Gastroesophageal sphincter (tissue), 4 donors: ENCODE results near the gene MYO15A. TPM values are rescaled to one million over a fixed set of nuclear protein-coding genes. Genes with fewer than 3 reads are reported as not detected.

Source experiments
- ATAC-seq: fragments of 150-250 bp; one replicate; pipeline ENCODE4 v1.9.1; 2016; ENCODE audit warnings: mild to moderate bottlenecking, moderate library complexity
- H3K27ac ChIP-seq, 4 donors: fragments of 200-600 bp; sonication (generic) in 3 of 4; 1 replicate in 3 of 4; 2 replicates in 1 of 4; pipeline ENCODE4 v1.5.1; 2016 to 2019
- H3K27me3 ChIP-seq: fragments of 200-600 bp; sonication (generic); one replicate; pipeline ENCODE4 v1.5.1; 2019
- H3K36me3 ChIP-seq, 2 donors: fragments of 200-600 bp; sonication (generic); one replicate each; pipeline ENCODE4 v1.5.1; 2019; ENCODE audit warnings: control low read depth in 1 of 2
- H3K4me1 ChIP-seq, 3 donors: fragments of 200-600 bp; sonication (generic); 1 replicate in 2 of 3; 2 replicates in 1 of 3; pipeline ENCODE4 v1.5.1; 2016 to 2019; ENCODE audit warnings: control low read depth in 2 of 3
- H3K4me3 ChIP-seq, 2 donors: fragments of 200-600 bp; sonication (generic); one replicate each; pipeline ENCODE4 v1.5.1; 2019; ENCODE audit warnings: mild to moderate bottlenecking in 1 of 2, moderate library complexity in 1 of 2
- H3K9me3 ChIP-seq, 3 donors: fragments of 200-600 bp; sonication (generic); one replicate each; pipeline ENCODE4 v1.5.1; 2017 to 2019; ENCODE audit warnings: control low read depth in 2 of 3
- EP300 ChIP-seq: sonication (generic); formaldehyde crosslinking; IDR thresholded peaks from one replicate; pipeline ENCODE4 v1.6.1; 2017; ENCODE audit warnings: antibody characterized with exemption, mild to moderate bottlenecking
- POLR2A ChIP-seq, 2 donors: fragments of 450-650 bp; IDR thresholded peaks; one replicate each; pipeline ENCODE4 v1.6.1; 2017; ENCODE audit warnings: antibody characterized with exemption in 2 of 2, mild to moderate bottlenecking in 2 of 2, moderate library complexity in 1 of 2
- POLR2AphosphoS5 ChIP-seq: sonication (generic); formaldehyde crosslinking; IDR thresholded peaks from one replicate; pipeline ENCODE4 v1.6.1; 2017; ENCODE audit warnings: antibody characterized with exemption
- WGBS, 2 donors: methylation state at CpG; one replicate each; pipeline ENCODE4 v1.1.5; 2018; ENCODE audit warnings: low coverage in 1 of 2; 5-methylcytosine and 5-hydroxymethylcytosine counted together
- total RNA-seq, 4 donors: library from RNA; depleted of rRNA; stranded (reverse); fragments of >200 nt; gene quantifications; one replicate each; pipeline ENCODE4 v1.1.0, GENCODE V29; 2016
- TF ChIP-seq, protein P1 (sequence below), 4 experiments: fragments of 200-600 bp in 2 of 4; fragments of 450-650 bp in 2 of 4; sonication (generic) in 1 of 4; IDR thresholded peaks; one replicate each; pipeline ENCODE4 v1.5.1; 2017 to 2019; ENCODE audit warnings: antibody characterized with exemption in 4 of 4, mild to moderate bottlenecking in 2 of 4, moderate library complexity in 2 of 4

Gene MYO15A
- total RNA-seq, 4 donors from 2014 or later: 0.59 to 1.2 (median 0.70) TPM

DNA sequence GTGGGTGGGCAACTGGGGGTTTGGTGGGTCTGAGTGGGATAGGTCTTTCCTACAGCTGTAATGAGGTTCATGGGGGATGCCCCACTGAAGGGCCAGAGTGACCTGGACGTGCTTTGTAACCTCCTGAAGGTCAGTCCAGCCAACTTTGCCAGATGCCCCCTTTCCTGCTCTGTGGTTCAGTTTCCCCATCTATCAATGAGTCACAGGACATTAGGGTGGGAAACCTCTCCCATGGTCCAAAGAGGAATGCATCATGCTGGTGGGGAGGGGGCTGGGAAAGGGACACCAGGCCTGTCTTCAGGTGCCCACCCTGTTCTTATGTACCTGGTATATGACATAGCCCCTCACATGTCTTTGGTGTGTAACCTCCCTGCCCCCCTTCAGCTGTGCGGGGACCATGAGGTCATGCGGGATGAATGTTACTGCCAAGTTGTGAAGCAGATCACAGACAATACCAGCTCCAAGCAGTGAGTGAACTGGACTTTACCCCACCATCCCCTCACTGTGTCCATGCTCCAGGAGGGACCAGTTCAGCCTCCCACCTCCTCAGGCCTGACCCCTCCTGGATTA lies 51.1 kb downstream of the MYO15A start:
- no peak overlapping the region for H3K27ac ChIP-seq
- WGBS, 2 donors: 66 to 67% methylated on average over 1 to 2 of the region's 3 CpGs

DNA sequence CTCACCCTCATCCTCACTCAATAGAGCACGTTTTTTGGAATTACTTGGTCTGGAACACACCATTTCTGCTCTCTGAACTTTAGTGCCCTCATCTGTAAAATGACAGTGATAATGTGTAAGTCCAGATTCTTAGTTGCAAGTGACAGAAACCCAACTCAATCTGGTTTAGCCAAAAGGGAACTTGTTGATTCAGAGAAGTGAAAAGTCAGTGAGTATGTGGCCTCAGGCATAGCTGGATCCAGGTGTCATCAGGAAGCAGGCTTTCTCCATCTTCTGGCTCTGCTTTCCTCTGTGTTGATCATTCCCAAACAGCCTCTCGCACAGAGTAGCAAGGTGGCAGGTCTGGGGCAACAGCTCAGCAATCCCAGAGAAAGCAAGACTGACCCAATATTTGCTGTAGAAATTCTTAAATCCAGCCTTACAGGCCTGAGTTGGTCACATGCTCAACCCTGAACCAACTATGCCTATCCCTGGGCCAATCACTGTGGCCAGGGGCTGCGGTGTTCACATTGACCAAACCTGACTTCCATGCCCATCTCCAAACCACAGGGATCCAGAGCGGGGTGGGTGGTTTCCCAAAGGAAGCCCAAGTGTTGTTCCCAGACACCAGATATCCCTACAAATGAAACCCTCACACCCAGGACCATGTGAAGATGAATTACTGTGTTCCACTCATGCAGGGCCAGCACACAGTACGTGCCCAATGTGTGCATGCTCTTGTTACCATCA lies 51.7 kb downstream of the MYO15A start:
- H3K27ac ChIP-seq: no peak overlapping the region
- no peak overlapping the region for H3K4me3 ChIP-seq
- TF ChIP-seq POLR2A (IDR thresholded peaks at IDR 0.05): no peak
- no peak for TF ChIP-seq EP300
- no peak for TF ChIP-seq POLR2AphosphoS5
- TF ChIP-seq, protein P1, sequence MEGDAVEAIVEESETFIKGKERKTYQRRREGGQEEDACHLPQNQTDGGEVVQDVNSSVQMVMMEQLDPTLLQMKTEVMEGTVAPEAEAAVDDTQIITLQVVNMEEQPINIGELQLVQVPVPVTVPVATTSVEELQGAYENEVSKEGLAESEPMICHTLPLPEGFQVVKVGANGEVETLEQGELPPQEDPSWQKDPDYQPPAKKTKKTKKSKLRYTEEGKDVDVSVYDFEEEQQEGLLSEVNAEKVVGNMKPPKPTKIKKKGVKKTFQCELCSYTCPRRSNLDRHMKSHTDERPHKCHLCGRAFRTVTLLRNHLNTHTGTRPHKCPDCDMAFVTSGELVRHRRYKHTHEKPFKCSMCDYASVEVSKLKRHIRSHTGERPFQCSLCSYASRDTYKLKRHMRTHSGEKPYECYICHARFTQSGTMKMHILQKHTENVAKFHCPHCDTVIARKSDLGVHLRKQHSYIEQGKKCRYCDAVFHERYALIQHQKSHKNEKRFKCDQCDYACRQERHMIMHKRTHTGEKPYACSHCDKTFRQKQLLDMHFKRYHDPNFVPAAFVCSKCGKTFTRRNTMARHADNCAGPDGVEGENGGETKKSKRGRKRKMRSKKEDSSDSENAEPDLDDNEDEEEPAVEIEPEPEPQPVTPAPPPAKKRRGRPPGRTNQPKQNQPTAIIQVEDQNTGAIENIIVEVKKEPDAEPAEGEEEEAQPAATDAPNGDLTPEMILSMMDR (IDR thresholded peaks at IDR 0.05): no peak
- no peaks in the 10 kb centered on the region for H3K9me3 ChIP-seq
- H3K36me3 ChIP-seq: no peaks in the 10 kb centered on the region
- no peak for ATAC-seq
- no peaks in the 10 kb centered on the region for H3K27me3 ChIP-seq
- peaks cover 0 to 20% (median 6%) of the 10 kb centered on the region in 3 donors for H3K4me1 ChIP-seq
- WGBS, 2 donors: 91 to 100% methylated on average over 2 to 3 of the region's 5 CpGs

More for the DNA sequence above, 51.1 kb downstream of the MYO15A start:
- Histone ChIP-seq H3K9me3 (no peaks in the 10 kb centered on the region), H3K4me1 (peaks cover 0 to 20% (median 6%) of the 10 kb centered on the region in 3 donors), H3K36me3 (no peaks in the 10 kb centered on the region), H3K27me3 (no peaks in the 10 kb centered on the region), H3K4me3 (no peak overlapping the region)
- TF ChIP-seq EP300 (no peak), POLR2A (IDR thresholded peaks at IDR 0.05) (no peak), POLR2AphosphoS5 (no peak)
- TF ChIP-seq, protein P1 (IDR thresholded peaks at IDR 0.05): no peak
- ATAC-seq: no peak

DNA sequence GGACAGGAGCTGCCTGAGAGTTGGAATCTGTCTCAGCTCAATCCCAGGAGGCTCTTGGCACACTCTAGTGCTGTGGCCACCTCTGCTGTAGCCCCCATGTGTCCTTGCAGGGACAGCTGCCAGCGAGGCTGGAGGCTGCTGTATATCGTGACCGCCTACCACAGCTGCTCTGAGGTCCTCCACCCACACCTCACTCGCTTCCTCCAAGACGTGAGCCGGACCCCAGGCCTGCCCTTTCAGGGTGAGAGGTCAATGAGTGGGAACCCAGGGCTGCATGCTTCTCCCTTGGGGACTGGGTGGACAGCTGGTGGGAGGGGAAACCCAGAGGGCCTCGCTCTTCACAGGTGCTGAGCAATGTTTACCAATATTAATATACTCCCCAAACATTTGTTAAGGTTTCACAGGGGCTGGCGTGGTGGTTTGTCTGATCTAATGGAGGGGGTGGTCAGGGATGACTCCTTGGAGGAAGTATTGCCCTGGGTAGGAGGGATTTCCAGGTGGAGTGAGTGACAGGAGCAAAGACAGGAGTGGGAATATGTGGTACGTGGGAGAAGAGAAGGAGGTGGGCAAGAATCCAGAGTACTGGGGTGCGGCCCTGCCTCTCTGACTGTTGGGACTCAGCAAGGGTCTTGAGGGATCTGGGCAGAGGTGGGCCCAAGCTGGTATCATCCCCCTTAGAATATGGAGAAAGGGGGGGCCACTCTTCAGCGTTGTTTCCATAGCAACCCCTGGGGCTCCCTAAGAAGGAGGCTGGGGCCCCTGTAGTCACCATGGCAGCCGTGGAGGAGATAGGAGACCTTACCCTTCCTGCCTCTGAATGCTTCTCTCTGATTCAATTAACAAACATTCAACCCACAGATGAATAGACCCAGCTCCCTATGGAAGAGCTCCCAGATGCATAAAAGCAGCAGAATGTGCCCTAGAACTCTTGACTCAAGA lies 52.9 kb downstream of the MYO15A start:
- 58 to 78% methylated on average over 3 to 6 of the region's 12 CpGs for WGBS, 2 donors
- H3K9me3 ChIP-seq: no peaks in the 10 kb centered on the region
- TF ChIP-seq EP300 (no peak), POLR2A (IDR thresholded peaks at IDR 0.05) (no peak), POLR2AphosphoS5 (no peak)
- TF ChIP-seq, protein P1 (IDR thresholded peaks at IDR 0.05): no peak
- no peaks in the 10 kb centered on the region for H3K27me3 ChIP-seq
- ATAC-seq: no peak
- peaks cover 0 to 15% (median 6%) of the 10 kb centered on the region in 3 donors for H3K4me1 ChIP-seq
- no peak overlapping the region for H3K27ac ChIP-seq
- H3K4me3 ChIP-seq: no peak overlapping the region
- H3K36me3 ChIP-seq: no peaks in the 10 kb centered on the region

DNA sequence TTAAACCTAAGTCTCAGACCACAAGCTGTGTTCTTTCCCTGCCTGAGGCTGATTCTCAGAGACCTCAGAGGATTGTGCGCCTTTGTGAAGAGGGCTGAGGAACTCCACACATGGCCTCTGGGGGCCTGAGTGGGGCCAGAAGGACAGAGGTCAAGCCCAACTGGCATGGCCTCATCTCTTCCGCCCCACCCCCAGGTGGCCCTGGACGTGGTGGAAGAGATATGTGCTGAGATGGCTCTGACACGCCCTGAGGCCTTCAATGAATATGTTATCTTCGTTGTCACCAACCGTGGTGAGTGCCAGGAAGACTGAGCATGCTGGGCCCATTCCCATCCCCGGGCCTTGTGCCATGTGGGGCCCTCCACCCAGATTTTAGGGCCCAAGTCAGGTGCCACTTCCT lies 55.0 kb downstream of the MYO15A start:
- WGBS, 2 donors: no CpG with 5 or more reads among the region's 7 CpGs
- Histone ChIP-seq H3K27ac (no peak overlapping the region), H3K4me3 (no peak overlapping the region), H3K36me3 (no peaks in the 10 kb centered on the region), H3K4me1 (peaks cover 0 to 4% (median 3%) of the 10 kb centered on the region in 3 donors), H3K27me3 (no peaks in the 10 kb centered on the region), H3K9me3 (no peaks in the 10 kb centered on the region)
- TF ChIP-seq EP300 (no peak), POLR2A (IDR thresholded peaks at IDR 0.05) (no peak), POLR2AphosphoS5 (no peak)
- TF ChIP-seq, protein P1 (IDR thresholded peaks at IDR 0.05): no peak
- ATAC-seq: no peak
